HepG2 (cell line): Measurements from ENCODE around the gene FGF19. TPM values are rescaled to one million over a fixed set of nuclear protein-coding genes. Genes with fewer than 3 reads are reported as not detected.
A peak's percentile ranks its signal among the peaks of the same experiment; 100 is the strongest.

Experiments used
- ARID3A ChIP-seq: IDR thresholded peaks from 2 replicates; pipeline ENCODE4 v1.6.1; 2012; ENCODE audit warnings: low read depth, low read length, improper control_type of control experiment
- ASH2L ChIP-seq: fragments of 300-600, 200-600 bp; sonication (generic); IDR thresholded peaks from 2 replicates; pipeline ENCODE4 v1.7.0; 2017; ENCODE audit warnings: low read depth, mild to moderate bottlenecking, moderate library complexity, mixed read lengths, low read length; ENCODE audit not compliant: insufficient read length
- FOXC1 ChIP-seq: sonication (generic); formaldehyde crosslinking; IDR thresholded peaks from 2 replicates; pipeline ENCODE4 v1.8.0; 2022; ENCODE audit warnings: mild to moderate bottlenecking, missing genetic modification reagents, borderline replicate concordance
- FOXO4 ChIP-seq: sonication (generic); formaldehyde crosslinking; conservative IDR thresholded peaks from 2 replicates; pipeline ENCODE4 v1.8.1; 2023; ENCODE audit warnings: missing genetic modification reagents
- HNF4A ChIP-seq: sonication (generic); formaldehyde crosslinking; IDR thresholded peaks from 2 replicates; pipeline ENCODE4 v1.4.0; 2020; ENCODE audit warnings: missing genetic modification reagents
- JDP2 ChIP-seq: sonication (generic); formaldehyde crosslinking; IDR thresholded peaks from 2 replicates; pipeline ENCODE4 v1.8.1; 2022; ENCODE audit warnings: missing genetic modification reagents, borderline replicate concordance
- LCORL ChIP-seq, 2 experiments: fragments of 450-650 bp in 1 of 2; sonication (generic) in 1 of 2; formaldehyde crosslinking in 1 of 2; IDR thresholded peaks; 2 replicates each; pipeline versions ENCODE4 v1.5.0 to v1.6.1; 2017 to 2020; ENCODE audit warnings: antibody characterized with exemption in 1 of 2, missing genetic modification reagents in 1 of 2
- MED1 ChIP-seq: sonication (generic); formaldehyde crosslinking; IDR thresholded peaks from 2 replicates; pipeline ENCODE4 v1.4.0; 2020; ENCODE audit warnings: missing genetic modification reagents
- NFIC ChIP-seq: IDR thresholded peaks from 2 replicates; pipeline ENCODE4 v1.6.1; 2012; ENCODE audit warnings: mild to moderate bottlenecking, low read length, inconsistent platforms
- NFKBIZ ChIP-seq: IDR thresholded peaks from 2 replicates; pipeline ENCODE4 v1.6.1; 2018; ENCODE audit warnings: missing genetic modification reagents, missing compliant biosample characterization
- PHF21A ChIP-seq: sonication (generic); formaldehyde crosslinking; IDR thresholded peaks from 2 replicates; pipeline ENCODE4 v1.5.0; 2020; ENCODE audit warnings: mild to moderate bottlenecking, missing genetic modification reagents
- RAD21 ChIP-seq: fragments of 450-650 bp; formaldehyde crosslinking; IDR thresholded peaks from 2 replicates; pipeline ENCODE4 v1.5.0; 2020; ENCODE audit warnings: mild to moderate bottlenecking
- RFXAP ChIP-seq: sonication (generic); formaldehyde crosslinking; IDR thresholded peaks from 2 replicates; pipeline ENCODE4 v1.4.0; 2020; ENCODE audit warnings: missing genetic modification reagents, borderline replicate concordance
- SALL1 ChIP-seq: sonication (generic); formaldehyde crosslinking; IDR thresholded peaks from 2 replicates; pipeline ENCODE4 v1.8.0; 2022; ENCODE audit warnings: mild to moderate bottlenecking, missing genetic modification reagents
- SAP130 ChIP-seq: IDR thresholded peaks from 2 replicates; pipeline ENCODE4 v1.6.1; 2016; ENCODE audit warnings: low read depth
- SMC3 ChIP-seq: IDR thresholded peaks from 2 replicates; pipeline ENCODE4 v1.6.1; 2011; ENCODE audit warnings: low read length, improper control_type of control experiment
- SNAI1 ChIP-seq: sonication (generic); formaldehyde crosslinking; IDR thresholded peaks from 2 replicates; pipeline ENCODE4 v1.5.0; 2020; ENCODE audit warnings: mild to moderate bottlenecking, missing genetic modification reagents, borderline replicate concordance
- TEAD2 ChIP-seq: sonication (generic); formaldehyde crosslinking; IDR thresholded peaks from 2 replicates; pipeline ENCODE4 v1.9.0; 2021; ENCODE audit warnings: missing genetic modification reagents
- U2AF2 ChIP-seq: fragments of 200-400 bp; formaldehyde crosslinking; IDR thresholded peaks from 2 replicates; pipeline ENCODE4 v1.6.1; 2017; ENCODE audit warnings: low read depth, mild to moderate bottlenecking, low read length
- YEATS4 ChIP-seq: sonication (generic); formaldehyde crosslinking; IDR thresholded peaks from 2 replicates; pipeline ENCODE4 v1.4.0; 2020; ENCODE audit warnings: missing genetic modification reagents, borderline replicate concordance
- ZKSCAN5 ChIP-seq: sonication (generic); formaldehyde crosslinking; IDR thresholded peaks from 2 replicates; pipeline ENCODE4 v1.5.1; 2020; ENCODE audit warnings: mild to moderate bottlenecking, missing genetic modification reagents
- ZNF205 ChIP-seq: IDR thresholded peaks from 2 replicates; pipeline ENCODE4 v1.6.1; 2018; ENCODE audit warnings: missing biosample characterization, missing genetic modification reagents
- ZNF326 ChIP-seq: sonication (generic); formaldehyde crosslinking; IDR thresholded peaks from 2 replicates; pipeline ENCODE4 v1.4.0; 2020; ENCODE audit warnings: missing genetic modification reagents, borderline replicate concordance
- ZNF331 ChIP-seq: sonication (generic); formaldehyde crosslinking; IDR thresholded peaks from 2 replicates; pipeline ENCODE4 v1.4.0; 2020; ENCODE audit warnings: missing genetic modification reagents
- ZNF432 ChIP-seq: sonication (generic); formaldehyde crosslinking; IDR thresholded peaks from 2 replicates; pipeline ENCODE4 v1.5.0; 2020; ENCODE audit warnings: missing genetic modification reagents, mild to moderate bottlenecking, borderline replicate concordance
- ZSCAN31 ChIP-seq: sonication (generic); formaldehyde crosslinking; IDR thresholded peaks from 2 replicates; pipeline ENCODE4 v1.5.0; 2020; ENCODE audit warnings: low read depth, mild to moderate bottlenecking, missing genetic modification reagents
- polyA plus RNA-seq, 8 experiments: library from polyadenylated mRNA; depleted of rRNA in 3 of 8; stranded (reverse) in 7 of 8; unstranded in 1 of 8; fragments of >200 nt; fragmentation: Illumina TruSeq in 4 of 8; extraction: Trizol in 4 of 8; gene quantifications; 2 replicates each; pipeline versions ENCODE4 v1.2.1 to v1.2.3, GENCODE V29; 2011 to 2016; ENCODE audit warnings: low read depth in 4 of 8, missing spikeins in 1 of 8, mixed read lengths in 1 of 8; ENCODE audit not compliant: insufficient read depth in 1 of 8
- total RNA-seq, 5 experiments: library from RNA; depleted of rRNA; stranded (reverse); fragments of >200 nt; fragmentation: Illumina TruSeq; extraction: Trizol; gene quantifications; 2 replicates each; pipeline ENCODE4 v1.2.3, GENCODE V29; 2016; ENCODE audit warnings: low read depth in 1 of 5
- TF ChIP-seq, protein P1 (sequence below): sonication (generic); formaldehyde crosslinking; IDR thresholded peaks from 2 replicates; pipeline ENCODE4 v1.9.0; 2022; ENCODE audit warnings: missing genetic modification reagents, mild to moderate bottlenecking, borderline replicate concordance

The FGF19 gene
- total and polyA plus RNA-seq, 2 of the 13 experiments (the other 11 are each of a cell fraction or from before 2014, with no cell fraction given), result 0.07 TPM; not detected in 1

DNA sequence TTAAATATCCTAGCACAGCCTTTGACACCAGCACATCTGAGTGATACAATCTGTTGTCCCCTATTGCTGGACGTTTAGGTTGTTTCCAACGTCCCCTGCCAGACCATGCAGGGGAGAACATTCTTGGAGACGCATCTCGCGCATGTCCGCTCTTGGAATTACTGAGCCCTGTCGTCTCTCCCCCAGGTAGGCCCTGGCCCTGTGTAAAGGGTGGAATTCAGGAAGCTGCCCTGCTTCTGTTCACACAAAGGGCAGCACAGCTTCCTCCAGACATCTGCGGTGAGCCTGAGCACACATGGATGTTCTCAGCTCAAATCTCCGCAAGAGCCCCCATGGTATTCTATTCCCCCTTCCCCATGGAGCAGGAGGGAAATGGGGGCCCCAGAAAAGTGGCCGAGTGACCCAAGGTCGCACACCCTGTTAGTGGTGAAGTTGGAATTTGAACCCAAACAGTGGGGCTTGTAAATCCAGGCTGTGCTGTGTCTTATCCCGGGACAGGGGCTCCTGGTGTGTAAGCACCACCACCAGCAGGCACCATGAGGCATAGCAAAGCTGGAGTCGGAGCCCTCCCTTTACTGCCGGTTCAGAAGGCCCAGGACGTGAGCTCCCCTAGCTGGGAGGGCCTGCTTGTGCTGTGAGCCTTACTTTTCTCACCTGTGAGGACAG, 5.0 kb upstream of the FGF19 start (continued):
- TF ChIP-seq ASH2L (peak; percentile 27), NFIC (no peak), LCORL (IDR thresholded peaks at IDR 0.05) (no peak), LCORL (CRISPR knock-in tag; IDR thresholded peaks at IDR 0.05) (peak; percentile 95), SALL1 (CRISPR knock-in tag) (peak; percentile 76; the same call in 1 of the 2 replicates), JDP2 (CRISPR knock-in tag) (no peak), ZNF331 (CRISPR knock-in tag) (0 out of 2 replicates have a peak, but pooled peaks have one; percentile 45), SAP130 (CRISPR knock-in tag) (peak; percentile 26; the same call in 1 of the 2 replicates), RFXAP (CRISPR knock-in tag) (no peak), ARID3A (no peak), ZNF205 (CRISPR knock-in tag) (no peak), MED1 (CRISPR knock-in tag) (peak; percentile 58), PHF21A (CRISPR knock-in tag) (peak; percentile 79; the same call in 1 of the 2 replicates), HNF4A (CRISPR knock-in tag) (peak; percentile 94), YEATS4 (CRISPR knock-in tag) (peak; percentile 59; the same call in 1 of the 2 replicates), ZNF432 (CRISPR knock-in tag) (no peak), SNAI1 (CRISPR knock-in tag) (no peak), ZKSCAN5 (CRISPR knock-in tag) (no peak), U2AF2 (no peak), FOXC1 (peak; percentile 61; the same call in 1 of the 2 replicates), NFKBIZ (CRISPR knock-in tag) (no peak), RAD21 (CRISPR knock-in tag) (peak; percentile 83), ZNF326 (no peak), SMC3 (peak; percentile 51; the same call in 1 of the 2 replicates), FOXO4 (CRISPR knock-in tag) (no peak), ZSCAN31 (CRISPR knock-in tag) (peak; percentile 70), TEAD2 (CRISPR knock-in tag) (no peak)
- TF ChIP-seq, protein P1, sequence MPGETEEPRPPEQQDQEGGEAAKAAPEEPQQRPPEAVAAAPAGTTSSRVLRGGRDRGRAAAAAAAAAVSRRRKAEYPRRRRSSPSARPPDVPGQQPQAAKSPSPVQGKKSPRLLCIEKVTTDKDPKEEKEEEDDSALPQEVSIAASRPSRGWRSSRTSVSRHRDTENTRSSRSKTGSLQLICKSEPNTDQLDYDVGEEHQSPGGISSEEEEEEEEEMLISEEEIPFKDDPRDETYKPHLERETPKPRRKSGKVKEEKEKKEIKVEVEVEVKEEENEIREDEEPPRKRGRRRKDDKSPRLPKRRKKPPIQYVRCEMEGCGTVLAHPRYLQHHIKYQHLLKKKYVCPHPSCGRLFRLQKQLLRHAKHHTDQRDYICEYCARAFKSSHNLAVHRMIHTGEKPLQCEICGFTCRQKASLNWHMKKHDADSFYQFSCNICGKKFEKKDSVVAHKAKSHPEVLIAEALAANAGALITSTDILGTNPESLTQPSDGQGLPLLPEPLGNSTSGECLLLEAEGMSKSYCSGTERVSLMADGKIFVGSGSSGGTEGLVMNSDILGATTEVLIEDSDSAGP (CRISPR knock-in tag), result peak; percentile 32; the same call in 1 of the 2 replicates
